GM21528 (cell line): Measurements from ENCODE around the gene DEFB131B.
"Not testable (repeated sequence)": the region's sequence is repeated elsewhere in the genome, so short reads cannot be mapped to it uniquely, and the experiment has no call there.

ENCODE experiments used
- ATAC-seq: cut with Tn5 transposase; IDR thresholded peaks from one replicate; pipeline ENCODE4 v1.9.1; 2021; ENCODE audit warnings: mild to moderate bottlenecking, moderate library complexity; ENCODE audit not compliant: unreplicated experiment, low FRiP score

The DEFB131B gene, protein sequence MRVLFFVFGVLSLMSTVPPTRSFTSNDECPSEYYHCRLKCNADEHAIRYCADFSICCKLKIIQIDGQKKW

GRCh38 chr11:71878059-71878458, at the start of gene DEFB131B:
Gene DEFB131B, plus strand, starts transcription at chr11:71878453. Its CDS starts 0 bp downstream, at chr11:71878453.
- ATAC-seq = not testable (repeated sequence)

GRCh38 chr11:71829247-71829646, 49.0 kb upstream of the DEFB131B start:
- ATAC-seq = not testable (repeated sequence)

GRCh38 chr11:71829686-71830085, 48.6 kb upstream of the DEFB131B start:
- not testable (repeated sequence) for ATAC-seq

DNA sequence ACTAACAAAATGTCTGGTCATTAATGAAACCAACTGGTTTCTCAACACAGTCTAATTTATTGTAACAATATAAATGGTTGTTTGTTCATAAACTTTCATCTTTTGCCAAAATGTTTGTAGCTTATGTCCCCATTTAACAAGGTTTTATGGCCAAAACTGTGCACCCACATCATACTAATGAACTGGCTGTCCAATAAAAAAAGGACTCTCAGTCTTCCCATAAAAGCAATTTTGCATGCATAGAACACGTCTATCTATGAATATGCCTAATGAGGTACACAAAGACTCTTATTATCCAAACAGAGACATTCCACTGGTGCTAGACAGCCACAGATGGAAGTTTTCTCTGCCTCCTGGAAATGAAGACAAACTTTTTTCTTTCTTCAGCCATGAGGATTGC, 45.4 kb upstream of the DEFB131B start, which contains the start of gene DEFB108B:
DEFB108B (plus strand) TSS at position 390 of the 400 bp plus-strand sequence; CDS start at position 390, 0 bp downstream.
- ATAC-seq = not testable (repeated sequence)

GRCh38 chr11:71842720-71843119, 35.5 kb upstream of the DEFB131B start:
- not testable (repeated sequence) for ATAC-seq

DNA sequence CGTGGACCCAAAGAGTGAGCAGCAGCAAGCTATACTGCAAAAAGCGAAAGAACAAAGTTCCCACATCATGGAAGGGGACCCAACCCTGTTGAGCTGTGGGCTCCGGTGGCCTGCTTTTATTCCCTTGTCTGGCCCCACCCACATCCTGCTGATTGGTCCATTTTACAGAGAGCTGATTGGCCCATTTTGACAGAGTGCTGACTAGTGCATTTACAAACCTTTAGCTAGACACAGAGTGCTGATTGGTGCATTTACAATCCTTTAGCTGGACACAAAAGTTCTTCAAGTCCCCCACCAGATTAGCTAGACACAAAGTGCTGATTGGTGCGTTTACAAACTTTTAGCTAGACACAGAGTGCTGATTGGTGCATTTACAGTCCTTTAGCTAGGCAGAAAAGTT, 34.9 kb upstream of the DEFB131B start:
- not testable (repeated sequence) for ATAC-seq

DNA sequence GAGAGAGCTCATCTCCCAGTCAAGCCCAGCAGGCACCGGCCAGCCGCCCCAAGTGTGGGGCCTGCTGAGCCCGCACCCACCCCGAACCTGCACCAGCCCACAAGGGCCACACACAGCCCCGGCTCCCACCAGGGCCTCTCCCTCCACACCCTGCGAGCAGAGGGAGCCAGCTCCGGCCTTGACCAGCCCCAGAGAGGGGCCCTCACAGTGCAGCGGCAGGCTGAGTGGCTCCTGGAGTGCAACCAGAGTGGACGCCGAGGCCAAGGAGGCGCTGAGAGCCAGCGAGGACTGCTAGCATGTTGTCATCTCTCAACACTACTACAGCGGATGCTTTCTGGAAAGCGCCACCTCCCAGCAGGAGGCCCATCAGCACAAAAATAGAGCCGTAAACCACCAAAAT, 34.4 kb upstream of the DEFB131B start:
- ATAC-seq = no peak

DNA sequence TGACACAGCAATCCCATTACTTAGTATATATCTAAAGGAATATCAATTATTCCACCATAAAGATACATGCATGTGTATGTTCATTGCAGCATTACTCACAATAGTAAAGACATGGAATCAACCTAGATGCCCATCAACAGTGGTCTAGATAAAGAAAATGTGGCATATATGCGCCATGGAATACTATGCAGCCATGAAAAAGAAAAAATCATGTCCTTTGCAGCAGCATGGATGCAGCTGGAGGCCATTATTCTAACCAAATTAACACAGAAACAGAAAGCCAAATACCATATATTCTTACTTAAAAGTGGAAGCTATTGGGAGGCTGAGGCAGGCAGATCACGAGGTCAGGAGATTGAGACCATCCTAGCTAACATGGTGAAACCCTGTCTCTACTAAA, 24.4 kb upstream of the DEFB131B start:
- not testable (repeated sequence) for ATAC-seq

- not testable (repeated sequence) for ATAC-seq
These were observed 22.4 kb upstream of the DEFB131B start for GRCh38 chr11:71855880-71856279.

GRCh38 chr11:71860835-71861234, 17.4 kb upstream of the DEFB131B start:
- not testable (repeated sequence) for ATAC-seq

DNA sequence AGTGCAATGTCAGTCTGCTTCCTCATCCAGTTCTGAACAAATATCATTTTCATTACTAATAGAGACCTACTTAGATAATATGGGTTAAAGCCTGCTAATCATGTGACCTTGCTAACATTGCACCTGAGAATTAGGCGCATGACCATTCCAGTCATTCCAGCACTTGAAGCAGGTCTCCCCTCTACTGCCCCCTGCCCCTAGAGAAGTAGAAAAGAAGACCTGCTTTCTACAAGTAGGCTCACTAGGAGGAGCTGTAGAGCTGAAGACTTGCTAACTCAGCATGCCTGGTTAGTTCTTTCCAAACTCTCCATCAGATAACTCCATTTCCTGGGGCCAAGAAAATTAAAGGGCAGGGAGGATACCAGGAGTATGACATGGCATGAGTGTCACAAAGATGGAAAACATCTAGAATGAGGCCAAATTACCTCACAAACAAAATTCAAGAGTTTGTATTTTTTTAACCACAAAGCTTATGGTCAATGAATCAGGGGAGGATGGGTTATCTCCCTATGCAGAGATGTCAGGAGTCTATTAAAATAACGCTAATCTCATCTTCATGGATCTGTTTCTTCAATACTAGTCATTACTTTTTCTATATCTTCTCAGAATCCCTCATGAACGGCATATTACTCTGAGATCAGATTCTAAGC, 14.2 kb upstream of the DEFB131B start:
- ATAC-seq = not testable (repeated sequence)

DNA sequence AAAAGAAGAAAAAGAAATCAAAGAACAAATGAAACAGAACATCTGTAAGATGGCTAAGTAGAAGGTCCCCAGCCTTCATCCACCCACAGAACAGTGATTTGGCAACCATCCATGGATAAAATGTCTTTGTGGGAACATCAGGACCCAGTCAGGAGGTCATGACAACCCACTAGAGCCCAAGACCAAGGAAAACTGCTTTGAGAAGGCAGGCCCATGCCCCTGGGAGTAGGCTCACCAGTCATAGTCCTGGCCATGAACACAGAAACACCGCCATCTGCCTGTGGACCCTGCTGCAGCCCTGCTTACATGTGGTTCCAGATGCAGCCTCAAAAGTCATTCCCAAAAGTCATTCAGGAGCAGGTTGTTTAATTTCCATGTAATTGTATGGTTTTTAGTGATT, 11.0 kb upstream of the DEFB131B start:
- not testable (repeated sequence) for ATAC-seq

DNA sequence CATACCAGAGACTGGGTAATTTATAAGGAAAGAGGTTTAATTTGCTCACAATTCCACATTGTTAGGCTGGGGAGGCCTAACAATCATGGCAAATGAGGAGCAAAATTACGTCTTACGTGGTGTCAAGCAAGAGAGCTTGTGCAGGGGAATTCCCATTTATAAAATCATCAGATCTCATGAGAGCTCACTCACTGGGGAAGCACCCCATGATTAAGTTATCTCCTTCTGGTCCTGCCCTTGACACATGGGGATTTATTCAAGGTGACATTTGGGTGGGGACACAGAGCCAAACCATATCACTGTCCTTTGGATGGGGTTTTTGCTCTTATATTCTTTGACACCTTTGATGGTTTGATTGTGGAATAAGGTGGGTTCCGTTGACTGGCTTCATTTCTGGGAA, 8.3 kb upstream of the DEFB131B start:
- not testable (repeated sequence) for ATAC-seq

GRCh38 chr11:71870661-71871060, 7.6 kb upstream of the DEFB131B start:
- ATAC-seq = not testable (repeated sequence)

- not testable (repeated sequence) for ATAC-seq
These were observed 2.0 kb upstream of the DEFB131B start for GRCh38 chr11:71876262-71876661.

GRCh38 chr11:71885806-71886205, 7.6 kb downstream of the DEFB131B start:
- ATAC-seq = not testable (repeated sequence)

GRCh38 chr11:71888335-71889010, 10.2 kb downstream of the DEFB131B start:
- not testable (repeated sequence) for ATAC-seq

DNA sequence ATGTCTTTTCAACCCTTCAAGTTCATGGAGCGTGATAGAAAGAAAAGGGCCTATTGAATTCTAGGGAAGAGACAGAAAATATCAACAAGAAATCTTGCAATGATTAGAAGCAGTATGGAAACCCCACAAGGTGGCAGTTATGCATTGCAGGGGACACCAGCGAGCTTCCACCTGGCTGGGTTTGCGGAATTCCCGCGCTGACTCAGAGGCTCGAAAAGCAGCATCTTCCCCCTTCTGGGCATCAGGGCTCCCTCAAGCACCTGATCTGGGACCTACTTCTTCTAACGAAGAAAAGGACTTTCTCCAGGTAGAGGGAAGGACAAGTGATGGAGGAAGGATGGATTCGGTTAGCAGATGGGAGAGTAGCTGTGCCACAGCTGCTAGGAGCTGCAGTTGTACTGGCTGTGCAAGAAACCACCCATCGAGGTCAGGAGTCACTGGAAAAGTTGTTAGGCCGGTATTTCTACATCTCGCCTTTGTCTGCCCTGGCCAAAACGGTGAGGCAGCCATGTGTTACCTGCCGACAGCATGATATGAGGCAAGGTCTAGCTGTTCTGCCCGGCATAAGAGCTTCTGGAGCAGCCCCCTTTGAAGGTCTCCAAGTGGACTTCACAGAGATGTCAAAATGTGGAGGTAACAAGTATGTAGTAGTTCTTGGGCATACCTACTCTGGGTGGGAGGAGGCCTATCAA, 11.1 kb downstream of the DEFB131B start:
- ATAC-seq = not testable (repeated sequence)

DNA sequence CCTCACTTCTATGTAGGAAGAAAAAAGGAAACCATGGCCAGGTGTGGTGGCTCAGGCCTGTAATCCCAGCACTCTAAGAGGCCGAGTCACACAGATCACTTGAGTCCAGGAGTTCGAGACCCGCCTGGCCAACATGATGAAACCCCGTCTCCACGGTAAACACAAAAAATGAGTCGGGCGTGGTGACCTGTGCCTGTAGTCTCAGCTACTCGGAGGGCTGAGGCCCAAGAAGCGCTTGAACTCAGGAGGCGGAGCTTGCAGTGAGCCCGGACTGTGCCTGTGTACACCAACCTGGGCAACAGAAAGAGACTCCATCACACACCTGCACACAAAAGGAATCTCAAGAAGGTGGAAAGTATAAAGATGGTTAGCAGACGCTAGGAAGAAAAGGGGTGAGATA, 17.7 kb downstream of the DEFB131B start:
- no peak for ATAC-seq

DNA sequence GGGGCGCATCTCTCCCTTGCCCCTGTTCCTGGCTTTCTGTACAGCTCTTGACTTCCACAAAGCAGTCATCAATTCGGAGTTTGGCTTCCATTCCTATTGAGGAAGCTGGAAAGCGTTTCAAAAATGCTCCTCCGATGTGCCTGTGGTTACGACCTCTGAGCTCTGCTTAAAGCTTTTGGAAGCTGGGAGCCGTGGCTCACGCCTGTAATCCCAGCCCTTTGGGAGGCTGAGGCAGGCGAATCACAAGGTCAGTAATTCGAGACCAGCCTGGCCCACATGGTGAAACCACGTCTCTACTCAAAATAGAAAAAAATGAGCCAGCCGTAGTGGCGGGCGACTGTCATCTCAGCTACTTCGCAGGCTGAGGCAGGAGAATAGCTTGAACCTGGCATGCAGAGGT, 22.9 kb downstream of the DEFB131B start:
- ATAC-seq = not testable (repeated sequence)

DNA sequence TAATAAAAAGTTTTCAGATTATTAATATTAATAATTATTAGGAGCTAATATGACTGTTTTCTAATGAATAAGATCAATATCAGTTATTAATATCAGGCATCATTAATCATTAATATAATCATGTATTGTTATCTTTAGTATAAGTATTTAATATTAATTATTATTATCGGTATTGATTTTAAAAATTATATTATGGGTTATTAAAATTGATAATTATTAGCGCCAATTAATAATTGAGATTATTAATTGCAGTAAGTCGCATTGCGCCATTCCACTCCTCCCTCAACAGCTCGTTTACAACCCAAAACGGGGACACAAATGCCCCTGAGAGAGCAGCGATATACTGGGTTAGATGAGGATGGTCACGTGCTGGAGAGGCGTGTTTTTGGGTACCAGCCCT, 30.0 kb downstream of the DEFB131B start:
- ATAC-seq = no peak
